SU-DHL-6 (cell line): Measurements from ENCODE around the gene SLC41A3.

Source experiments
- EZH2phosphoT487 ChIP-seq: fragments of 200-600 bp; sonication (generic), shearing (Covaris generic); conservative IDR thresholded peaks from 2 replicates; pipeline ENCODE4 v1.6.1; 2018; ENCODE audit warnings: mild to moderate bottlenecking, antibody characterized with exemption, low read length, moderate library complexity, mixed read lengths
- TF ChIP-seq, protein P1 (sequence below): fragments of 200-600 bp; sonication (generic); IDR thresholded peaks from one replicate; pipeline ENCODE4 v1.5.1; 2017; ENCODE audit warnings: antibody characterized with exemption, mild to moderate bottlenecking, low read length, moderate library complexity; ENCODE audit not compliant: insufficient read depth, poor library complexity, severe bottlenecking

DNA sequence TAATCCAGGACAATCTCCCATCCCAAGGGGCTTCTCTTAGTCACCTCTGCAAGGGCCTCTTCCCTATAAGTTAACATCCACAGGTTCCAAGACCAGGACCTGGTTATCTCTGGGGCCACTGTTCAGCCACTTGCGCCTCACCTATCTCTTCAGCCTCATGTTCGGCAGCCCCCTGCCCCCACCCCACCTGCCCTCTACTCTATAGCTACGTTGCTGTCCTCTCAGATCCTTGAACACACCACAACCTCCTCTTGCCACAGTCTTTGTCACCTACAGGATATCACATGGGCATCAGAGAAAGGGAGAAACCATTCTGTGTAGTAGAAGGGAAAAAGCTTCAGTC, 33.9 kb downstream of the SLC41A3 start:
- TF ChIP-seq, protein P1, sequence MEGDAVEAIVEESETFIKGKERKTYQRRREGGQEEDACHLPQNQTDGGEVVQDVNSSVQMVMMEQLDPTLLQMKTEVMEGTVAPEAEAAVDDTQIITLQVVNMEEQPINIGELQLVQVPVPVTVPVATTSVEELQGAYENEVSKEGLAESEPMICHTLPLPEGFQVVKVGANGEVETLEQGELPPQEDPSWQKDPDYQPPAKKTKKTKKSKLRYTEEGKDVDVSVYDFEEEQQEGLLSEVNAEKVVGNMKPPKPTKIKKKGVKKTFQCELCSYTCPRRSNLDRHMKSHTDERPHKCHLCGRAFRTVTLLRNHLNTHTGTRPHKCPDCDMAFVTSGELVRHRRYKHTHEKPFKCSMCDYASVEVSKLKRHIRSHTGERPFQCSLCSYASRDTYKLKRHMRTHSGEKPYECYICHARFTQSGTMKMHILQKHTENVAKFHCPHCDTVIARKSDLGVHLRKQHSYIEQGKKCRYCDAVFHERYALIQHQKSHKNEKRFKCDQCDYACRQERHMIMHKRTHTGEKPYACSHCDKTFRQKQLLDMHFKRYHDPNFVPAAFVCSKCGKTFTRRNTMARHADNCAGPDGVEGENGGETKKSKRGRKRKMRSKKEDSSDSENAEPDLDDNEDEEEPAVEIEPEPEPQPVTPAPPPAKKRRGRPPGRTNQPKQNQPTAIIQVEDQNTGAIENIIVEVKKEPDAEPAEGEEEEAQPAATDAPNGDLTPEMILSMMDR, result no peak
- no peak for TF ChIP-seq EZH2phosphoT487
